GM13976 (cell line): ENCODE measurements around the gene ALAS1.

ENCODE experiments used
- DNase-seq: peaks from one replicate; pipeline ENCODE4 v3.0.0; 2012; ENCODE audit warnings: low spot score
- in situ Hi-C: fragments of 300-500 bp; cut with MboI; formaldehyde crosslinking; loops from one replicate; pipeline ENCODE4 v1.12.0; 2022; ENCODE audit warnings: low sequenced_read_pairs, mixed read lengths, inconsistent platforms; ENCODE audit not compliant: unreplicated experiment
- TF ChIP-seq, protein P1 (sequence below): IDR thresholded peaks from 2 replicates; pipeline ENCODE4 v1.5.1; 2012; ENCODE audit warnings: borderline replicate concordance, mild to moderate bottlenecking; ENCODE audit not compliant: insufficient read depth; ENCODE audit errors: extremely low read depth, missing control alignments, control extremely low read depth

Gene ALAS1

DNA sequence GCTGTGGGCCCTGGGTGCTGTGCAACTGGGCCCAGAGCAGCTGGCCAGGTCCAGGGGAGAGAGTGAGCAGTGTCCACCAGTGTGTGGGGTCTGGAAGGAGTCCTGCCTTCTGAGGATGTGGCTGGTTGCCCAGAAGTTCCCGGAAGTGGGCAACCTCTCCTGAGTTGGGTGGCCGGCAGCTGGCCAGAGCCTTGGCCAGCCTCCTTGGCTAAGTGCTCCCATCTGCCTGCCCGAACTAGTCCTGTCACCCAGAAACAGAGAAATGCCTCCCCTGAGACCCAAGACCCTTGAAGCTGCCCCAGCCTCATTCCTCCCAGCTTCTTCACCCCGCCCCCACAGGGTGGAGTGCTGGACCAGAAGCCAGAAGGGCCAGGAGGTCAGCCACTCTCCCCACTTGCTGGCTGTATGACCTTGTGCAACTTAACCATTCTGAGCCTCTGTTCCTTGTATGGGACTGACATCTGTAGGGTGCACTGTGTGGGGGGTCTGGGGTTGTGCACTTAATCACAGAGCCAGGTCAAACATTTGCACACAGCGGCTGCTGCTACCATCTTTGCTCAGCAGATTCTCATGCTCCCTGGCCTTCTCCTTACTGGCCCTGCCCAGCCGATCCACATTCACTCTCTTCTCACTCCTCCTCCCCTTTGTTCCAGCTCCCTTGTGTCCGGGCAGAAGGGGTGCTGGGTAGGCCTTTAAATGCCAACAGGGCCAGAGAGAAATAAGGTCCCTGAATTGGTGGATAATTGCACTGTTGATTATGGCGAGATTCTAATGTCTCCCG lies 7.5 kb upstream of the ALAS1 start:
- in situ Hi-C loops: no loop called here
- TF ChIP-seq, protein P1, sequence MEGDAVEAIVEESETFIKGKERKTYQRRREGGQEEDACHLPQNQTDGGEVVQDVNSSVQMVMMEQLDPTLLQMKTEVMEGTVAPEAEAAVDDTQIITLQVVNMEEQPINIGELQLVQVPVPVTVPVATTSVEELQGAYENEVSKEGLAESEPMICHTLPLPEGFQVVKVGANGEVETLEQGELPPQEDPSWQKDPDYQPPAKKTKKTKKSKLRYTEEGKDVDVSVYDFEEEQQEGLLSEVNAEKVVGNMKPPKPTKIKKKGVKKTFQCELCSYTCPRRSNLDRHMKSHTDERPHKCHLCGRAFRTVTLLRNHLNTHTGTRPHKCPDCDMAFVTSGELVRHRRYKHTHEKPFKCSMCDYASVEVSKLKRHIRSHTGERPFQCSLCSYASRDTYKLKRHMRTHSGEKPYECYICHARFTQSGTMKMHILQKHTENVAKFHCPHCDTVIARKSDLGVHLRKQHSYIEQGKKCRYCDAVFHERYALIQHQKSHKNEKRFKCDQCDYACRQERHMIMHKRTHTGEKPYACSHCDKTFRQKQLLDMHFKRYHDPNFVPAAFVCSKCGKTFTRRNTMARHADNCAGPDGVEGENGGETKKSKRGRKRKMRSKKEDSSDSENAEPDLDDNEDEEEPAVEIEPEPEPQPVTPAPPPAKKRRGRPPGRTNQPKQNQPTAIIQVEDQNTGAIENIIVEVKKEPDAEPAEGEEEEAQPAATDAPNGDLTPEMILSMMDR: no peak
- no peak for DNase-seq

DNA sequence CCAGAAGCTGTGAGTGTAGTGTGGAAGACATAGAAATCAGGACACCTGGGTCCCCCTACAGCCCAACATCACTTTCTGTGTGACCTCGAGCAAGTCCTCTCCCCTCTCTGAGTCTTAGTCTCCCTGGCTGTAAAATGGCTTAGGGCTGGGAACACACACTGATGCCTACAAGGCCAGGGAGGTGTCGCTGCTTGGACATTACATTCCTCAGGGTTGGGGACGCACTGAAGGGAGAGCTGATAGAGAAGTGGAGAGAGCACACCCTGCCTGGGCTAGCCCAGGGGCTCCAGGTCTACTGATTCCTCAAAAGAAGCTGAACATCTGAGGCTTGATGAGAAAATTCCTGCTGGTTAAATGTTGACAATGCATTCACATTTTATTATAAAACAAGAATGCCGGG lies 6.3 kb upstream of the ALAS1 start:
- TF ChIP-seq, protein P1: no peak
- in situ Hi-C loops: no loop called here
- no peak for DNase-seq

DNA sequence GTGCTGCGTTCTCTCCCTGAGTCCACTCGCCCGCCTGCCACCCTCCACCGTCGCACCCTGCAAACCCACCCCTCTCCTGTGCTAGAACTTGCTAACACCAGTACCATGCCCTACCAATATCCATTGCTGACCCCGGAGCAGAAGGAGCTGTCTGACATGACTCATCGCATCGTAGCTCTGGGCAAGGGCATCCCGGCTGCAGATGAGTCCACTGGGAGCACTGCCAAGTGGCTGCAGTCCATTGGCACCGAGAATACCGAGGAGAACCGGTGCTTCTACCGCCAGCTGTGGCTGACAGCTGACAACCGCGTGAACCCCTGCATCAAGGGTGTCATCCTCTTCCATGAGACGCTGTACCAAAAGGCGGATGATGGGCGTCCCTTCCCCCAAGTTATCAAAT lies 4.9 kb upstream of the ALAS1 start:
- in situ Hi-C loops: no loop called here
- TF ChIP-seq, protein P1: no peak
- no peak for DNase-seq

DNA sequence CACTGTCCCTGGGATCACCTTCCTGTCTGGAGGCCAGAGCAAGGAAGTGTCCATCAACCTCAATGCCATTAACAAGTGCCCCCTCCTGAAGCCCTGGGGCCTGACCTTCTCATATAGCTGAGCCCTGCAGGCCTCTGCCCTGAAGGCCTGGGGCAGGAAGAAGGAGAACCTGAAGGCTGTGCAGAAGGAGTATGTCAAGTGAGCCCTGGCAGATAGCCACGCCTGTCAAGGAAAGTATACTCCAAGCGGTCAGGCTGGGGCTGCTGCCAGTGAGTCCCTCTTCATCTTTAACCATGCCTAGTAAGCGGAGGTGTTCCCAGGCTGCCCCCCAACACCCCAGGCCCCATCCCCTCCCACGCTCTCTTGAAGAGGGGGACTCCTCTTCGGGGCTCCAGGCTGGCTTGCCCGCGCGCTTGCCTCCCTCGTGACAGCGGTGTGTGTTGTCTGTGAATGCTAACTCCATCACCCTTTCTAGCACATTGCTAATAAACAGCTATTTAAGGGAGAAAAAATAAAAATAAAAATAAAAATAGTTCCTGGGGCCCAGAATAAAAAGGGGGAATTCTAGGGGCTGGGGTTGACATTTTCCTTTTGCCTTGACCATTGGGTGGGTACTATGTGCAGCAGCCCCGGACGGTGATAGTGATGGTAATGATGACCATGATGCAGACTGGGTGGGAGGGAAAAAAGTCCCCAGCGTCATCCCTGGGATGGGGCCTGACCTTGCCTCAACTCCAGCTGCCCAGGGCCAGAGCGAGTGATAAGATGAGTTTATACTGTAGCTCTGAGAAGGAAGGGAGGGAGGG lies 3.3 kb upstream of the ALAS1 start:
- DNase-seq: no peak
- in situ Hi-C loops: no loop called here
- TF ChIP-seq, protein P1: no peak

DNA sequence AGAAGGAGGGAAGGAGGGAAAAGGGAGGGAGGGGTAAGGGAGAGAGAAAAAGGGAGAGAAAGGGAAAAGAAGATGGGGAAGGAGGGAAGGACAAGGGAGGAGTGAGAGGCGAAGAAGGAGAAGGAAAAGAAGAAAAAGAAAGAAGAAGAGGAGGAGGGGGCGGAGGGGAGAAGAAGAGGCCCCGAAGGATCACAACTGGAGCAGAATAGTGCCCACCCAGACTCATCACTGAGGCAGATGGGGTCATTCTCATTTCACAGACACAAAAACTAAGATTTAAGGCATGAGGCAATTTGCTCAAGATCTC lies 2.7 kb upstream of the ALAS1 start:
- in situ Hi-C loops: no loop called here
- DNase-seq: no peak
- TF ChIP-seq, protein P1: no peak

DNA sequence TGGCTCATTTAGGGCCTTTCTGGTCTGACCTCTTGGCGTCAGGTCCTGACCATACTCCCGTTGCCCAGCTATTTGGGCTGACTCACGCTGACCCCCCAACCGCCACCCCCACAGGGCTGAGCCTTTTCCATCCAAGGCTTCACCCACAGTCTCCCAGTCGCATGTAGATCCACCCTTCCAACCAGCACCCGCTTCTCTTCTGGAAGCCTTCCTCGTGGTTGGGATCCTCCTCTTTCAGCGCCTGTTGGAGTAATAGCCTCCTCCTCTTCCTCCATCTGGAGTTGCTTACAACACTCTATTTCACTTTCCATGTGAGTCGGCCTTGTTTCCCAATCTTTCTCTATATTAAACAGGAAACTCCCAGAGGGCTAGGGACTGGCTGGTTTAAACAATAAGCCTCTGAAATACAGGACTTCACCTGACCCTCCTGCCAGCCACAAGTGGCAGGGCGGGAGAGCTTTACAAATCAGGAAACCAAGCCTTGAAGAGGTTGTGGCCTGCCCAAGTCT lies 2.1 kb upstream of the ALAS1 start:
- TF ChIP-seq, protein P1: no peak
- in situ Hi-C loops: no loop called here
- DNase-seq: no peak
